HepG2 (cell line): ENCODE data around the gene RNF6. TPM values are rescaled to one million over a fixed set of nuclear protein-coding genes. Genes with fewer than 3 reads are reported as not detected.

ENCODE experiments used
- AHR ChIP-seq: IDR thresholded peaks from 2 replicates; pipeline ENCODE4 v1.6.1; 2018; ENCODE audit warnings: missing genetic modification reagents, missing compliant biosample characterization
- BCLAF1 ChIP-seq: fragments of 450-650 bp; IDR thresholded peaks from 2 replicates; pipeline ENCODE4 v1.6.1; 2017; ENCODE audit warnings: mild to moderate bottlenecking
- BRCA1 ChIP-seq: sonication (generic); formaldehyde crosslinking; IDR thresholded peaks from 2 replicates; pipeline ENCODE4 v1.4.0; 2020; ENCODE audit warnings: missing genetic modification reagents
- CCAR2 ChIP-seq: fragments of 200-400 bp; formaldehyde crosslinking; optimal IDR thresholded peaks from 2 replicates; pipeline ENCODE3; 2018; ENCODE audit warnings: low read depth, mild to moderate bottlenecking, low read length, moderate library complexity
- CHD2 ChIP-seq: IDR thresholded peaks from 2 replicates; pipeline ENCODE4 v1.6.1; 2011; ENCODE audit warnings: low read depth, low read length, improper control_type of control experiment
- EP300 ChIP-seq, 3 experiments: sonication (generic) in 1 of 3; formaldehyde crosslinking in 1 of 3; IDR thresholded peaks; 2 replicates each; pipeline versions ENCODE4 v1.5.1 to v1.6.1; 2011 to 2020; ENCODE audit warnings: low read depth in 2 of 3, low read length in 2 of 3, borderline replicate concordance in 1 of 3, improper control_type of control experiment in 1 of 3, mild to moderate bottlenecking in 1 of 3, missing genetic modification reagents in 1 of 3, moderate library complexity in 1 of 3
- KDM6A ChIP-seq: IDR thresholded peaks from 2 replicates; pipeline ENCODE4 v1.6.1; 2016; ENCODE audit warnings: low read depth
- KLF12 ChIP-seq: sonication (generic); formaldehyde crosslinking; IDR thresholded peaks from 2 replicates; pipeline ENCODE4 v1.4.0; 2020; ENCODE audit warnings: missing genetic modification reagents, borderline replicate concordance
- KLF9 ChIP-seq: IDR thresholded peaks from 2 replicates; pipeline ENCODE4 v1.6.1; 2016; ENCODE audit warnings: low read depth
- NFE2L2 ChIP-seq: fragments of 150-350 bp; IDR thresholded peaks from 2 replicates; pipeline ENCODE4 v1.6.1; 2014; ENCODE audit warnings: low read length
- NFIB ChIP-seq: sonication (generic); formaldehyde crosslinking; IDR thresholded peaks from 2 replicates; pipeline ENCODE4 v1.9.0; 2021; ENCODE audit warnings: missing genetic modification reagents, mild to moderate bottlenecking, borderline replicate concordance
- PHB2 ChIP-seq: fragments of 450-650 bp; IDR thresholded peaks from 2 replicates; pipeline ENCODE4 v1.6.1; 2018; ENCODE audit not compliant: partially characterized antibody
- PHF8 ChIP-seq: sonication (generic); formaldehyde crosslinking; IDR thresholded peaks from 2 replicates; pipeline ENCODE4 v1.5.0; 2020; ENCODE audit warnings: missing genetic modification reagents
- ZNF143 ChIP-seq: sonication (generic); formaldehyde crosslinking; IDR thresholded peaks from 2 replicates; pipeline ENCODE4 v1.4.0; 2020; ENCODE audit warnings: missing genetic modification reagents
- ZNF160 ChIP-seq: sonication (generic); formaldehyde crosslinking; IDR thresholded peaks from 2 replicates; pipeline ENCODE4 v1.8.0; 2022; ENCODE audit warnings: mild to moderate bottlenecking, inconsistent platforms, missing genetic modification reagents
- ZNF253 ChIP-seq: sonication (generic); formaldehyde crosslinking; IDR thresholded peaks from 2 replicates; pipeline ENCODE4 v1.8.0; 2022; ENCODE audit warnings: mild to moderate bottlenecking, missing genetic modification reagents, borderline replicate concordance
- ZNF484 ChIP-seq: sonication (generic); formaldehyde crosslinking; IDR thresholded peaks from 2 replicates; pipeline ENCODE4 v1.5.1; 2020; ENCODE audit warnings: mild to moderate bottlenecking, low read depth, missing genetic modification reagents, borderline replicate concordance
- ZNF549 ChIP-seq: sonication (generic); formaldehyde crosslinking; IDR thresholded peaks from 2 replicates; pipeline ENCODE4 v1.5.0; 2020; ENCODE audit warnings: missing genetic modification reagents
- ZNF713 ChIP-seq: sonication (generic); formaldehyde crosslinking; IDR thresholded peaks from 2 replicates; pipeline ENCODE4 v1.4.0; 2020; ENCODE audit warnings: mild to moderate bottlenecking, missing genetic modification reagents
- ZNF775 ChIP-seq: sonication (generic); formaldehyde crosslinking; IDR thresholded peaks from 2 replicates; pipeline ENCODE4 v1.4.0; 2020; ENCODE audit warnings: missing genetic modification reagents, mild to moderate bottlenecking, moderate library complexity, borderline replicate concordance
- polyA plus RNA-seq, 8 experiments: library from polyadenylated mRNA; depleted of rRNA in 3 of 8; stranded (reverse) in 7 of 8; unstranded in 1 of 8; fragments of >200 nt; fragmentation: Illumina TruSeq in 4 of 8; extraction: Trizol in 4 of 8; gene quantifications; 2 replicates each; pipeline versions ENCODE4 v1.2.1 to v1.2.3, GENCODE V29; 2011 to 2016; ENCODE audit warnings: low read depth in 4 of 8, missing spikeins in 1 of 8, mixed read lengths in 1 of 8; ENCODE audit not compliant: insufficient read depth in 1 of 8
- total RNA-seq, 5 experiments: library from RNA; depleted of rRNA; stranded (reverse); fragments of >200 nt; fragmentation: Illumina TruSeq; extraction: Trizol; gene quantifications; 2 replicates each; pipeline ENCODE4 v1.2.3, GENCODE V29; 2016; ENCODE audit warnings: low read depth in 1 of 5
- TF ChIP-seq, protein P1 (sequence below): conservative IDR thresholded peaks from 2 replicates; pipeline ENCODE4 v1.6.1; 2018; ENCODE audit warnings: missing genetic modification reagents
- TF ChIP-seq, protein P2 (sequence below): sonication (generic); formaldehyde crosslinking; IDR thresholded peaks from 2 replicates; pipeline ENCODE4 v1.4.0; 2020; ENCODE audit warnings: missing genetic modification reagents, borderline replicate concordance

The RNF6 gene
- total and polyA plus RNA-seq, 2 of the 13 experiments (the other 11 are each of a cell fraction or from before 2014, with no cell fraction given) = 14.6 to 36.8 TPM

- TF ChIP-seq ZNF160 (peak; percentile 96), ZNF549 (CRISPR knock-in tag) (no peak), ZNF143 (CRISPR knock-in tag) (peak; percentile 53; the same call in 1 of the 2 replicates), ZNF484 (0 out of 2 replicates have a peak, but pooled peaks have one; percentile 69), NFE2L2 (no peak), CHD2 (no peak), ZNF713 (CRISPR knock-in tag) (0 out of 2 replicates have a peak, but pooled peaks have one; percentile 68), PHF8 (CRISPR knock-in tag) (peak; percentile 79), NFIB (CRISPR knock-in tag) (no peak), PHB2 (no peak), ZNF253 (no peak), KLF9 (CRISPR knock-in tag) (no peak), AHR (CRISPR knock-in tag) (peak; percentile 82; the same call in 1 of the 2 replicates), KLF12 (CRISPR knock-in tag) (peak; percentile 66; the same call in 1 of the 2 replicates), BRCA1 (CRISPR knock-in tag) (peak; percentile 84; the same call in 1 of the 2 replicates), EP300 (IDR thresholded peaks at IDR 0.05; ENCODE audit: low read depth in 2 of 2, low read length in 2 of 2) (no peak), EP300 (CRISPR knock-in tag; IDR thresholded peaks at IDR 0.05; ENCODE audit: borderline replicate concordance) (no peak), BCLAF1 (no peak), KDM6A (CRISPR knock-in tag) (no peak), CCAR2 (no peak), ZNF775 (CRISPR knock-in tag) (no peak)
- TF ChIP-seq, protein P1, sequence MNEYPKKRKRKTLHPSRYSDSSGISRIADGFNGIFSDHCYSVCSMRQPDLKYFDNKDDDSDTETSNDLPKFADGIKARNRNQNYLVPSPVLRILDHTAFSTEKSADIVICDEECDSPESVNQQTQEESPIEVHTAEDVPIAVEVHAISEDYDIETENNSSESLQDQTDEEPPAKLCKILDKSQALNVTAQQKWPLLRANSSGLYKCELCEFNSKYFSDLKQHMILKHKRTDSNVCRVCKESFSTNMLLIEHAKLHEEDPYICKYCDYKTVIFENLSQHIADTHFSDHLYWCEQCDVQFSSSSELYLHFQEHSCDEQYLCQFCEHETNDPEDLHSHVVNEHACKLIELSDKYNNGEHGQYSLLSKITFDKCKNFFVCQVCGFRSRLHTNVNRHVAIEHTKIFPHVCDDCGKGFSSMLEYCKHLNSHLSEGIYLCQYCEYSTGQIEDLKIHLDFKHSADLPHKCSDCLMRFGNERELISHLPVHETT (CRISPR knock-in tag) = peak; percentile 55; the same call in 1 of the 2 replicates
- TF ChIP-seq, protein P2, sequence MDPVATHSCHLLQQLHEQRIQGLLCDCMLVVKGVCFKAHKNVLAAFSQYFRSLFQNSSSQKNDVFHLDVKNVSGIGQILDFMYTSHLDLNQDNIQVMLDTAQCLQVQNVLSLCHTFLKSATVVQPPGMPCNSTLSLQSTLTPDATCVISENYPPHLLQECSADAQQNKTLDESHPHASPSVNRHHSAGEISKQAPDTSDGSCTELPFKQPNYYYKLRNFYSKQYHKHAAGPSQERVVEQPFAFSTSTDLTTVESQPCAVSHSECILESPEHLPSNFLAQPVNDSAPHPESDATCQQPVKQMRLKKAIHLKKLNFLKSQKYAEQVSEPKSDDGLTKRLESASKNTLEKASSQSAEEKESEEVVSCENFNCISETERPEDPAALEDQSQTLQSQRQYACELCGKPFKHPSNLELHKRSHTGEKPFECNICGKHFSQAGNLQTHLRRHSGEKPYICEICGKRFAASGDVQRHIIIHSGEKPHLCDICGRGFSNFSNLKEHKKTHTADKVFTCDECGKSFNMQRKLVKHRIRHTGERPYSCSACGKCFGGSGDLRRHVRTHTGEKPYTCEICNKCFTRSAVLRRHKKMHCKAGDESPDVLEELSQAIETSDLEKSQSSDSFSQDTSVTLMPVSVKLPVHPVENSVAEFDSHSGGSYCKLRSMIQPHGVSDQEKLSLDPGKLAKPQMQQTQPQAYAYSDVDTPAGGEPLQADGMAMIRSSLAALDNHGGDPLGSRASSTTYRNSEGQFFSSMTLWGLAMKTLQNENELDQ (CRISPR knock-in tag) = no peak
Observed at GRCh38 chr13:26186118-26186870, 35.8 kb downstream of the RNF6 start (continued).
